ENCODE measurements around the gene D2HGDH. TPM values are rescaled to one million over a fixed set of nuclear protein-coding genes. Genes with fewer than 3 reads are reported as not detected.
"Not testable (repeated sequence)": the region's sequence is repeated elsewhere in the genome, so short reads cannot be mapped to it uniquely, and the experiment has no call there.

Gene D2HGDH
- total RNA-seq, 1 experiment from 2014 or later: 14.5 TPM

- not testable (repeated sequence) for DNase-seq (ENCODE audit: low read depth)
Measured at GRCh38 chr2:241817821-241818215, 83.4 kb downstream of the D2HGDH start.

Other genes starting within 250 kb of the D2HGDH start
- gene STK25, start 226.0 kb upstream of the D2HGDH start, total RNA-seq (2014; rRNA removed; shearing (Covaris generic)): 177 and 197 TPM in 2 replicates
- 21.6 and 22.8 TPM in 2 replicates for gene BOK, start 175.9 kb upstream of the D2HGDH start, total RNA-seq (2014; rRNA removed; shearing (Covaris generic))
- 103 TPM in 2 replicates for gene THAP4, start 97.5 kb upstream of the D2HGDH start, total RNA-seq (2014; rRNA removed; shearing (Covaris generic))
- 67.6 and 69.7 TPM in 2 replicates for gene ATG4B, start 96.9 kb upstream of the D2HGDH start, total RNA-seq (2014; rRNA removed; shearing (Covaris generic))
- gene DTYMK, start 47.8 kb upstream of the D2HGDH start, total RNA-seq (2014; rRNA removed; shearing (Covaris generic)): 142 and 151 TPM in 2 replicates
- 29.7 and 32.2 TPM in 2 replicates for gene ING5, start 32.6 kb upstream of the D2HGDH start, total RNA-seq (2014; rRNA removed; shearing (Covaris generic))
- gene GAL3ST2, start 42.2 kb downstream of the D2HGDH start, total RNA-seq (2014; rRNA removed; shearing (Covaris generic)): not detected in 2 replicates
- gene NEU4, start 74.6 kb downstream of the D2HGDH start, total RNA-seq (2014; rRNA removed; shearing (Covaris generic)): 1.4 TPM in 1 of 2 replicates, not detected in the other
- gene PDCD1, start 124.3 kb downstream of the D2HGDH start, total RNA-seq (2014; rRNA removed; shearing (Covaris generic)): not detected in 2 replicates
- not detected in 2 replicates for gene RTP5, start 135.1 kb downstream of the D2HGDH start, total RNA-seq (2014; rRNA removed; shearing (Covaris generic))